ENCODE results near the gene COQ2.

DNA sequence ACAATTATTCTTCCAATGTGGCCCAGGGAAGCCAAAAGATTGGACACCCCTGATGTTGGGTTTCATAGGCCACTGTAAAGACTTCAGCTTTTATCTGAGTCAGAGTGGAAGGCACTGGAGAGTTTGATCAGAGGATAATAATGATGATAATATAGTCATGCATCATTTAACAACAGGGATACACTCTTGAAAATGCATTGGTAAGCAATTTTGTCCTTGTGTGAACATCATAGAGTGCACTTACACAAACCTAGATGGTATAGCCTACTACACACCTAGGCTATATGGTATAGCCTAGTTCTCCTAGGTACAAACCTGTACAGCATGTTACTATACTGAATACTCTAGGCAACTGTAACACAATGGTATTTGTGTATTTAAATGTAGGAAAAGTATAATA lies 70.5 kb downstream of the COQ2 start:
- no peak for TF ChIP-seq CTCF (conservative IDR thresholded peaks at IDR 0.05; ENCODE audit: low read depth in 2 of 2)
- no peak for TF ChIP-seq POLR2AphosphoS5 (IDR thresholded peaks at IDR 0.05; ENCODE audit: low read depth)
- TF ChIP-seq, protein P1, sequence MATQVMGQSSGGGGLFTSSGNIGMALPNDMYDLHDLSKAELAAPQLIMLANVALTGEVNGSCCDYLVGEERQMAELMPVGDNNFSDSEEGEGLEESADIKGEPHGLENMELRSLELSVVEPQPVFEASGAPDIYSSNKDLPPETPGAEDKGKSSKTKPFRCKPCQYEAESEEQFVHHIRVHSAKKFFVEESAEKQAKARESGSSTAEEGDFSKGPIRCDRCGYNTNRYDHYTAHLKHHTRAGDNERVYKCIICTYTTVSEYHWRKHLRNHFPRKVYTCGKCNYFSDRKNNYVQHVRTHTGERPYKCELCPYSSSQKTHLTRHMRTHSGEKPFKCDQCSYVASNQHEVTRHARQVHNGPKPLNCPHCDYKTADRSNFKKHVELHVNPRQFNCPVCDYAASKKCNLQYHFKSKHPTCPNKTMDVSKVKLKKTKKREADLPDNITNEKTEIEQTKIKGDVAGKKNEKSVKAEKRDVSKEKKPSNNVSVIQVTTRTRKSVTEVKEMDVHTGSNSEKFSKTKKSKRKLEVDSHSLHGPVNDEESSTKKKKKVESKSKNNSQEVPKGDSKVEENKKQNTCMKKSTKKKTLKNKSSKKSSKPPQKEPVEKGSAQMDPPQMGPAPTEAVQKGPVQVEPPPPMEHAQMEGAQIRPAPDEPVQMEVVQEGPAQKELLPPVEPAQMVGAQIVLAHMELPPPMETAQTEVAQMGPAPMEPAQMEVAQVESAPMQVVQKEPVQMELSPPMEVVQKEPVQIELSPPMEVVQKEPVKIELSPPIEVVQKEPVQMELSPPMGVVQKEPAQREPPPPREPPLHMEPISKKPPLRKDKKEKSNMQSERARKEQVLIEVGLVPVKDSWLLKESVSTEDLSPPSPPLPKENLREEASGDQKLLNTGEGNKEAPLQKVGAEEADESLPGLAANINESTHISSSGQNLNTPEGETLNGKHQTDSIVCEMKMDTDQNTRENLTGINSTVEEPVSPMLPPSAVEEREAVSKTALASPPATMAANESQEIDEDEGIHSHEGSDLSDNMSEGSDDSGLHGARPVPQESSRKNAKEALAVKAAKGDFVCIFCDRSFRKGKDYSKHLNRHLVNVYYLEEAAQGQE (IDR thresholded peaks at IDR 0.05; ENCODE audit: unreplicated experiment) = no peak
- no peak for TF ChIP-seq EZH2 (IDR thresholded peaks at IDR 0.05; ENCODE audit: low read depth, unreplicated experiment)
- TF ChIP-seq EZH2phosphoT487 (IDR thresholded peaks at IDR 0.05; ENCODE audit: unreplicated experiment) = no peak
- no peak for TF ChIP-seq JUNB (IDR thresholded peaks at IDR 0.05; ENCODE audit: unreplicated experiment)
- TF ChIP-seq, protein P2, sequence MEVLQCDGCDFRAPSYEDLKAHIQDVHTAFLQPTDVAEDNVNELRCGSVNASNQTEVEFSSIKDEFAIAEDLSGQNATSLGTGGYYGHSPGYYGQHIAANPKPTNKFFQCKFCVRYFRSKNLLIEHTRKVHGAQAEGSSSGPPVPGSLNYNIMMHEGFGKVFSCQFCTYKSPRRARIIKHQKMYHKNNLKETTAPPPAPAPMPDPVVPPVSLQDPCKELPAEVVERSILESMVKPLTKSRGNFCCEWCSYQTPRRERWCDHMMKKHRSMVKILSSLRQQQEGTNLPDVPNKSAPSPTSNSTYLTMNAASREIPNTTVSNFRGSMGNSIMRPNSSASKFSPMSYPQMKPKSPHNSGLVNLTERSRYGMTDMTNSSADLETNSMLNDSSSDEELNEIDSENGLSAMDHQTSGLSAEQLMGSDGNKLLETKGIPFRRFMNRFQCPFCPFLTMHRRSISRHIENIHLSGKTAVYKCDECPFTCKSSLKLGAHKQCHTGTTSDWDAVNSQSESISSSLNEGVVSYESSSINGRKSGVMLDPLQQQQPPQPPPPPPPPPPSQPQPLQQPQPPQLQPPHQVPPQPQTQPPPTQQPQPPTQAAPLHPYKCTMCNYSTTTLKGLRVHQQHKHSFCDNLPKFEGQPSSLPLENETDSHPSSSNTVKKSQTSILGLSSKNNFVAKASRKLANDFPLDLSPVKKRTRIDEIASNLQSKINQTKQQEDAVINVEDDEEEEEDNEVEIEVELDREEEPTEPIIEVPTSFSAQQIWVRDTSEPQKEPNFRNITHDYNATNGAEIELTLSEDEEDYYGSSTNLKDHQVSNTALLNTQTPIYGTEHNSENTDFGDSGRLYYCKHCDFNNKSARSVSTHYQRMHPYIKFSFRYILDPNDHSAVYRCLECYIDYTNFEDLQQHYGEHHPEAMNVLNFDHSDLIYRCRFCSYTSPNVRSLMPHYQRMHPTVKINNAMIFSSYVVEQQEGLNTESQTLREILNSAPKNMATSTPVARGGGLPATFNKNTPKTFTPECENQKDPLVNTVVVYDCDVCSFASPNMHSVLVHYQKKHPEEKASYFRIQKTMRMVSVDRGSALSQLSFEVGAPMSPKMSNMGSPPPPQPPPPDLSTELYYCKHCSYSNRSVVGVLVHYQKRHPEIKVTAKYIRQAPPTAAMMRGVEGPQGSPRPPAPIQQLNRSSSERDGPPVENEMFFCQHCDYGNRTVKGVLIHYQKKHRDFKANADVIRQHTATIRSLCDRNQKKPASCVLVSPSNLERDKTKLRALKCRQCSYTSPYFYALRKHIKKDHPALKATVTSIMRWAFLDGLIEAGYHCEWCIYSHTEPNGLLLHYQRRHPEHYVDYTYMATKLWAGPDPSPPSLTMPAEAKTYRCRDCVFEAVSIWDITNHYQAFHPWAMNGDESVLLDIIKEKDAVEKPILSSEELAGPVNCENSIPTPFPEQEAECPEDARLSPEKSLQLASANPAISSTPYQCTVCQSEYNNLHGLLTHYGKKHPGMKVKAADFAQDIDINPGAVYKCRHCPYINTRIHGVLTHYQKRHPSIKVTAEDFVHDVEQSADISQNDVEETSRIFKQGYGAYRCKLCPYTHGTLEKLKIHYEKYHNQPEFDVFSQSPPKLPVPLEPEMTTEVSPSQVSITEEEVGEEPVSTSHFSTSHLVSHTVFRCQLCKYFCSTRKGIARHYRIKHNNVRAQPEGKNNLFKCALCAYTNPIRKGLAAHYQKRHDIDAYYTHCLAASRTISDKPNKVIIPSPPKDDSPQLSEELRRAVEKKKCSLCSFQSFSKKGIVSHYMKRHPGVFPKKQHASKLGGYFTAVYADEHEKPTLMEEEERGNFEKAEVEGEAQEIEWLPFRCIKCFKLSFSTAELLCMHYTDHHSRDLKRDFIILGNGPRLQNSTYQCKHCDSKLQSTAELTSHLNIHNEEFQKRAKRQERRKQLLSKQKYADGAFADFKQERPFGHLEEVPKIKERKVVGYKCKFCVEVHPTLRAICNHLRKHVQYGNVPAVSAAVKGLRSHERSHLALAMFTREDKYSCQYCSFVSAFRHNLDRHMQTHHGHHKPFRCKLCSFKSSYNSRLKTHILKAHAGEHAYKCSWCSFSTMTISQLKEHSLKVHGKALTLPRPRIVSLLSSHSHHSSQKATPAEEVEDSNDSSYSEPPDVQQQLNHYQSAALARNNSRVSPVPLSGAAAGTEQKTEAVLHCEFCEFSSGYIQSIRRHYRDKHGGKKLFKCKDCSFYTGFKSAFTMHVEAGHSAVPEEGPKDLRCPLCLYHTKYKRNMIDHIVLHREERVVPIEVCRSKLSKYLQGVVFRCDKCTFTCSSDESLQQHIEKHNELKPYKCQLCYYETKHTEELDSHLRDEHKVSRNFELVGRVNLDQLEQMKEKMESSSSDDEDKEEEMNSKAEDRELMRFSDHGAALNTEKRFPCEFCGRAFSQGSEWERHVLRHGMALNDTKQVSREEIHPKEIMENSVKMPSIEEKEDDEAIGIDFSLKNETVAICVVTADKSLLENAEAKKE (CRISPR knock-in tag; IDR thresholded peaks at IDR 0.05) = no peak
- TF ChIP-seq NANOG (IDR thresholded peaks at IDR 0.05; ENCODE audit: borderline replicate concordance) = no peak
- TF ChIP-seq, protein P3, sequence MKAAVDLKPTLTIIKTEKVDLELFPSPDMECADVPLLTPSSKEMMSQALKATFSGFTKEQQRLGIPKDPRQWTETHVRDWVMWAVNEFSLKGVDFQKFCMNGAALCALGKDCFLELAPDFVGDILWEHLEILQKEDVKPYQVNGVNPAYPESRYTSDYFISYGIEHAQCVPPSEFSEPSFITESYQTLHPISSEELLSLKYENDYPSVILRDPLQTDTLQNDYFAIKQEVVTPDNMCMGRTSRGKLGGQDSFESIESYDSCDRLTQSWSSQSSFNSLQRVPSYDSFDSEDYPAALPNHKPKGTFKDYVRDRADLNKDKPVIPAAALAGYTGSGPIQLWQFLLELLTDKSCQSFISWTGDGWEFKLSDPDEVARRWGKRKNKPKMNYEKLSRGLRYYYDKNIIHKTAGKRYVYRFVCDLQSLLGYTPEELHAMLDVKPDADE (IDR thresholded peaks at IDR 0.05) = no peak
- no peak for TF ChIP-seq CREB1 (CRISPR knock-in tag; IDR thresholded peaks at IDR 0.05; ENCODE audit: low read depth)
